Measurements from ENCODE around the gene USP9X. TPM values are rescaled to one million over a fixed set of nuclear protein-coding genes. Genes with fewer than 3 reads are reported as not detected.

USP9X gene
- total and polyA plus RNA-seq, 2 donors (not counting 1 experiment from before 2014, with no cell fraction given), result 54.0 to 161 TPM

GRCh38 chrX:41153448-41153847 lies 68.2 kb downstream of the USP9X start:
- Histone ChIP-seq H3K36me3 (ENCODE audit: control insufficient read depth, insufficient read depth, low read length) (no peaks in the 10 kb centered on the region), H4K20me1 (ENCODE audit: control insufficient read depth, extremely low read depth, insufficient read depth, low read length) (no peaks in the 10 kb centered on the region), H3K27ac (ENCODE audit: insufficient read depth, low read length) (no peak overlapping the region), H2AFZ (ENCODE audit: low read length) (no peak overlapping the region), H3K4me1 (ENCODE audit: control insufficient read depth, extremely low read depth, insufficient read depth, low read length) (peaks cover 3% of the 10 kb centered on the region), H3K4me2 (ENCODE audit: extremely low read depth, insufficient read depth, low read length) (no peak overlapping the region), H3K9me3 (ENCODE audit: control insufficient read depth, insufficient read depth, low read depth, low read length) (no peaks in the 10 kb centered on the region), H3K9ac (ENCODE audit: insufficient read depth, low read length) (no peak overlapping the region), H3K27me3 (ENCODE audit: control insufficient read depth, insufficient read depth, low read length) (no peaks in the 10 kb centered on the region), H3K4me3 (replicated peaks in 1 of 4; ENCODE audit: control extremely low read depth in 1 of 4, insufficient read depth in 1 of 4, low read depth in 3 of 4, low read length in 4 of 4) (no peak overlapping the region), H3K79me2 (ENCODE audit: control insufficient read depth, insufficient read depth, low read length) (no peaks in the 10 kb centered on the region)
- peak in 1 of 2 donors; percentile 78 for DNase-seq (ENCODE audit: low read depth in 2 of 2)
- TF ChIP-seq CTCF (conservative IDR thresholded peaks at IDR 0.05 in 1 of 2, IDR thresholded peaks at IDR 0.05 in 1 of 2; ENCODE audit: low read depth in 1 of 2, low read length in 2 of 2), result no peak
- TF ChIP-seq EZH2 (IDR thresholded peaks at IDR 0.05; ENCODE audit: low read length, missing control alignments), result no peak

- H2AFZ ChIP-seq (ENCODE audit: low read length), result no peak overlapping the region
- no peak overlapping the region for H3K4me3 ChIP-seq (replicated peaks in 1 of 4; ENCODE audit: control extremely low read depth in 1 of 4, insufficient read depth in 1 of 4, low read depth in 3 of 4, low read length in 4 of 4)
- H3K79me2 ChIP-seq (ENCODE audit: control insufficient read depth, insufficient read depth, low read length), result no peaks in the 10 kb centered on the region
- H3K36me3 ChIP-seq (ENCODE audit: control insufficient read depth, insufficient read depth, low read length), result no peaks in the 10 kb centered on the region
- no peaks in the 10 kb centered on the region for H3K27me3 ChIP-seq (ENCODE audit: control insufficient read depth, insufficient read depth, low read length)
- no peak overlapping the region for H3K9ac ChIP-seq (ENCODE audit: insufficient read depth, low read length)
- H3K27ac ChIP-seq (ENCODE audit: insufficient read depth, low read length), result no peak overlapping the region
- H3K4me2 ChIP-seq (ENCODE audit: extremely low read depth, insufficient read depth, low read length), result no peak overlapping the region
- TF ChIP-seq CTCF (conservative IDR thresholded peaks at IDR 0.05 in 1 of 2, IDR thresholded peaks at IDR 0.05 in 1 of 2; ENCODE audit: low read depth in 1 of 2, low read length in 2 of 2) (no peak), EZH2 (IDR thresholded peaks at IDR 0.05; ENCODE audit: low read length, missing control alignments) (no peak)
- no peaks in the 10 kb centered on the region for H3K9me3 ChIP-seq (ENCODE audit: control insufficient read depth, insufficient read depth, low read depth, low read length)
- no peaks in the 10 kb centered on the region for H4K20me1 ChIP-seq (ENCODE audit: control insufficient read depth, extremely low read depth, insufficient read depth, low read length)
- no peak for DNase-seq (ENCODE audit: low read depth in 2 of 2)
- no peaks in the 10 kb centered on the region for H3K4me1 ChIP-seq (ENCODE audit: control insufficient read depth, extremely low read depth, insufficient read depth, low read length)
Observed at GRCh38 chrX:41153957-41154356, 68.7 kb downstream of the USP9X start.

- no peak overlapping the region for H2AFZ ChIP-seq (ENCODE audit: low read length)
- no peaks in the 10 kb centered on the region for H3K36me3 ChIP-seq (ENCODE audit: control insufficient read depth, insufficient read depth, low read length)
- no peak for TF ChIP-seq CTCF (conservative IDR thresholded peaks at IDR 0.05 in 1 of 2, IDR thresholded peaks at IDR 0.05 in 1 of 2; ENCODE audit: low read depth in 1 of 2, low read length in 2 of 2)
- TF ChIP-seq EZH2 (IDR thresholded peaks at IDR 0.05; ENCODE audit: low read length, missing control alignments), result no peak
- H3K4me3 ChIP-seq (replicated peaks in 1 of 4; ENCODE audit: control extremely low read depth in 1 of 4, insufficient read depth in 1 of 4, low read depth in 3 of 4, low read length in 4 of 4), result no peak overlapping the region
- no peak overlapping the region for H3K27ac ChIP-seq (ENCODE audit: insufficient read depth, low read length)
- H3K27me3 ChIP-seq (ENCODE audit: control insufficient read depth, insufficient read depth, low read length), result no peaks in the 10 kb centered on the region
- no peak overlapping the region for H3K9ac ChIP-seq (ENCODE audit: insufficient read depth, low read length)
- H4K20me1 ChIP-seq (ENCODE audit: control insufficient read depth, extremely low read depth, insufficient read depth, low read length), result no peaks in the 10 kb centered on the region
- H3K4me2 ChIP-seq (ENCODE audit: extremely low read depth, insufficient read depth, low read length), result no peak overlapping the region
- no peaks in the 10 kb centered on the region for H3K4me1 ChIP-seq (ENCODE audit: control insufficient read depth, extremely low read depth, insufficient read depth, low read length)
- no peaks in the 10 kb centered on the region for H3K79me2 ChIP-seq (ENCODE audit: control insufficient read depth, insufficient read depth, low read length)
- no peaks in the 10 kb centered on the region for H3K9me3 ChIP-seq (ENCODE audit: control insufficient read depth, insufficient read depth, low read depth, low read length)
- DNase-seq (ENCODE audit: low read depth in 2 of 2), result no peak
Observed at GRCh38 chrX:41164449-41164848, 79.2 kb downstream of the USP9X start.

Measured in fibroblast of lung (primary cell).